ENCODE data around the gene CFAP107. TPM values are rescaled to one million over a fixed set of nuclear protein-coding genes. Genes with fewer than 3 reads are reported as not detected.

The CFAP107 gene
- total RNA-seq, 6 donors from 2014 or later = 0.76 to 6.2 (median 3.4) TPM; not detected in 1

DNA sequence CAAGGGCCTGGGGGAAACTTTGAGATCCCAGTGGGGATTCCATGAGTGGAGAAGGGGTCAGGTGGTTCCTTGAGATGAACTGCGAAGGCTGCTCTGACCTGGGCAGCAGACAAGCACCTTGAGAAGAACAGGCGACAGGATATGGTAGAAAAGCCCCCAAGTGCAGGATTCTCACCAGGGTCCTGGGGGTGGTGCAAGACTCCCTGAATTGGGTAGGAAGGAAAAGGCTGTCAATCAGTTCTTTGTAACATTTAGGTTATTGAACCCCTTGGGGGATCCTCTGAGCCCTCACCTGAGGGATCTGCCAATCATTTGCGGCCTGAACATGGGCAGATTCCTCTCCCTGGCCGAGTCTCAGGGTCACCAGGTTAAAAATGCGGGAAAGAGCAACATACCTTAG, 25.2 kb downstream of the CFAP107 start:
- Histone ChIP-seq H3K4me3 (no peak overlapping the region), H3K4me1 (no peaks in the 10 kb centered on the region), H3K27ac (no peak overlapping the region), H3K27me3 (no peaks in the 10 kb centered on the region), H3K9me3 (no peaks in the 10 kb centered on the region), H3K36me3 (no peaks in the 10 kb centered on the region)
- WGBS, 2 donors = 75 to 94% methylated on average over 2 to 5 of the region's 5 CpGs
- no peak for DNase-seq
- TF ChIP-seq EP300 (IDR thresholded peaks at IDR 0.05) = no peak
- TF ChIP-seq POLR2A (IDR thresholded peaks at IDR 0.05) = no peak
- no peak for ATAC-seq (ENCODE audit: low FRiP score in 2 of 2)

GRCh38 chr1:12772520-12772919, 26.5 kb downstream of the CFAP107 start:
- Histone ChIP-seq H3K4me1 (no peaks in the 10 kb centered on the region), H3K27me3 (no peaks in the 10 kb centered on the region), H3K36me3 (no peaks in the 10 kb centered on the region), H3K27ac (no peak overlapping the region), H3K4me3 (no peak overlapping the region), H3K9me3 (no peaks in the 10 kb centered on the region)
- WGBS, 2 donors = 87 to 90% methylated on average over 5 of the region's 5 CpGs
- DNase-seq (no peak), ATAC-seq (ENCODE audit: low FRiP score in 2 of 2) (no peak)
- TF ChIP-seq EP300 (IDR thresholded peaks at IDR 0.05) (no peak), POLR2A (IDR thresholded peaks at IDR 0.05) (no peak), POLR2AphosphoS5 (IDR thresholded peaks at IDR 0.05) (no peak)
- TF ChIP-seq, protein P1, sequence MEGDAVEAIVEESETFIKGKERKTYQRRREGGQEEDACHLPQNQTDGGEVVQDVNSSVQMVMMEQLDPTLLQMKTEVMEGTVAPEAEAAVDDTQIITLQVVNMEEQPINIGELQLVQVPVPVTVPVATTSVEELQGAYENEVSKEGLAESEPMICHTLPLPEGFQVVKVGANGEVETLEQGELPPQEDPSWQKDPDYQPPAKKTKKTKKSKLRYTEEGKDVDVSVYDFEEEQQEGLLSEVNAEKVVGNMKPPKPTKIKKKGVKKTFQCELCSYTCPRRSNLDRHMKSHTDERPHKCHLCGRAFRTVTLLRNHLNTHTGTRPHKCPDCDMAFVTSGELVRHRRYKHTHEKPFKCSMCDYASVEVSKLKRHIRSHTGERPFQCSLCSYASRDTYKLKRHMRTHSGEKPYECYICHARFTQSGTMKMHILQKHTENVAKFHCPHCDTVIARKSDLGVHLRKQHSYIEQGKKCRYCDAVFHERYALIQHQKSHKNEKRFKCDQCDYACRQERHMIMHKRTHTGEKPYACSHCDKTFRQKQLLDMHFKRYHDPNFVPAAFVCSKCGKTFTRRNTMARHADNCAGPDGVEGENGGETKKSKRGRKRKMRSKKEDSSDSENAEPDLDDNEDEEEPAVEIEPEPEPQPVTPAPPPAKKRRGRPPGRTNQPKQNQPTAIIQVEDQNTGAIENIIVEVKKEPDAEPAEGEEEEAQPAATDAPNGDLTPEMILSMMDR (IDR thresholded peaks at IDR 0.05) = no peak

DNA sequence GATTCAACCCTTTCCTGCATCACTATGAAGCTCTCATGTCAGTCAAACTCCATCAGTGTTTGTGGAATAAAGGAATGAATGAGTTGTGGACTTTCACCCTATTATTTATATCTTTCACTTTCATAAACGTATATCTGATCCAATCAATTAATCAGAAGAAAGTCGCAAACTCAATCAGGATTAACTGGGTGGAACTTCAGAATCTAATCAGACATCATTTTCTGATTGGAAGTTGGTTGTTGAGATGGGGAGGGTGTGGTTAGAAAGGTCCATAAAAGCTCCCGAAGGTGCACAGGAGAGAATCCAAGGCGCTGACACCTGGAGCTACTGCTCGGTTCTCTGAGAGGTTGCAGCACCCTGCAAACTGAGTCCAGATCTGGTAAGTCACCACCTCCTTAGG, 27.4 kb downstream of the CFAP107 start, which contains the start of gene PRAMEF12:
Gene PRAMEF12, plus strand, starts transcription at position 301 of the 400 bp plus-strand sequence. CDS start 1,130 bp downstream, outside the sequence.
- Histone ChIP-seq H3K27me3 (no peaks in the 10 kb centered on the region), H3K9me3 (no peaks in the 10 kb centered on the region), H3K36me3 (no peaks in the 10 kb centered on the region), H3K27ac (no peak within 1 kb of the TSS), H3K4me3 (no peak within 1 kb of the TSS), H3K4me1 (no peaks in the 10 kb centered on the region)
- WGBS, 2 donors = 88% methylated on average over 5 of the region's 5 CpGs
- TF ChIP-seq, protein P1 (IDR thresholded peaks at IDR 0.05) = no peak
- TF ChIP-seq POLR2AphosphoS5 (IDR thresholded peaks at IDR 0.05) (no peak), EP300 (IDR thresholded peaks at IDR 0.05) (no peak), POLR2A (IDR thresholded peaks at IDR 0.05) (no peak)
- no peak for DNase-seq
- no peak for ATAC-seq (ENCODE audit: low FRiP score in 2 of 2)

- no peaks in the 10 kb centered on the region for H3K4me1 ChIP-seq
- H3K27ac ChIP-seq = no peak overlapping the region
- no peaks in the 10 kb centered on the region for H3K27me3 ChIP-seq
- ATAC-seq (ENCODE audit: low FRiP score in 2 of 2) = no peak
- no peak overlapping the region for H3K4me3 ChIP-seq
- DNase-seq = no peak
- H3K36me3 ChIP-seq = no peaks in the 10 kb centered on the region
- H3K9me3 ChIP-seq = no peaks in the 10 kb centered on the region
- TF ChIP-seq POLR2AphosphoS5 (IDR thresholded peaks at IDR 0.05) (no peak), EP300 (IDR thresholded peaks at IDR 0.05) (no peak), POLR2A (IDR thresholded peaks at IDR 0.05) (no peak)
- TF ChIP-seq, protein P1 (IDR thresholded peaks at IDR 0.05) = no peak
- 86 to 90% methylated on average over 2 to 5 of the region's 5 CpGs for WGBS, 2 donors
Measured at GRCh38 chr1:12774801-12775345, 28.9 kb downstream of the CFAP107 start.

- Histone ChIP-seq H3K27ac (no peak overlapping the region), H3K36me3 (no peaks in the 10 kb centered on the region), H3K4me3 (no peak overlapping the region), H3K4me1 (no peaks in the 10 kb centered on the region), H3K27me3 (no peaks in the 10 kb centered on the region), H3K9me3 (no peaks in the 10 kb centered on the region)
- ATAC-seq (ENCODE audit: low FRiP score in 2 of 2) (no peak), DNase-seq (no peak)
- no peak for TF ChIP-seq EP300 (IDR thresholded peaks at IDR 0.05)
- TF ChIP-seq, protein P1 (IDR thresholded peaks at IDR 0.05) = no peak
- TF ChIP-seq POLR2A (IDR thresholded peaks at IDR 0.05) = no peak
- no peak for TF ChIP-seq POLR2AphosphoS5 (IDR thresholded peaks at IDR 0.05)
- 72 to 79% methylated on average over 8 of the region's 8 CpGs for WGBS, 2 donors
Measured at GRCh38 chr1:12775443-12775842, 29.4 kb downstream of the CFAP107 start.
